AG09309 (cell line): ENCODE results near the gene PARP8.
"Not testable (repeated sequence)": the region's sequence is repeated elsewhere in the genome, so short reads cannot be mapped to it uniquely, and the experiment has no call there.

Source experiments
- DNase-seq: peaks from one replicate; pipeline ENCODE4 v3.0.0-alpha.2; 2010; ENCODE audit warnings: low read depth
- H3K4me3 ChIP-seq: 2 replicates; pipeline ENCODE4 v1.5.1; 2011; ENCODE audit warnings: mild to moderate bottlenecking, low read depth, low read length, moderate library complexity; ENCODE audit not compliant: control insufficient read depth
- CTCF ChIP-seq: IDR thresholded peaks from 2 replicates; pipeline ENCODE4 v1.5.1; 2011; ENCODE audit warnings: mild to moderate bottlenecking, low read depth, low read length, inconsistent platforms; ENCODE audit not compliant: insufficient read depth, control insufficient read depth; ENCODE audit errors: missing control alignments

PARP8 gene

GRCh38 chr5:50766042-50766441 is 99.6 kb downstream of the PARP8 start:
- H3K4me3 ChIP-seq: no peak overlapping the region
- no peak for DNase-seq
- no peak for TF ChIP-seq CTCF

- H3K4me3 ChIP-seq: no peak overlapping the region
- DNase-seq: no peak
- TF ChIP-seq CTCF: no peak
These were observed 100.0 kb downstream of the PARP8 start for GRCh38 chr5:50766462-50766861.

DNA sequence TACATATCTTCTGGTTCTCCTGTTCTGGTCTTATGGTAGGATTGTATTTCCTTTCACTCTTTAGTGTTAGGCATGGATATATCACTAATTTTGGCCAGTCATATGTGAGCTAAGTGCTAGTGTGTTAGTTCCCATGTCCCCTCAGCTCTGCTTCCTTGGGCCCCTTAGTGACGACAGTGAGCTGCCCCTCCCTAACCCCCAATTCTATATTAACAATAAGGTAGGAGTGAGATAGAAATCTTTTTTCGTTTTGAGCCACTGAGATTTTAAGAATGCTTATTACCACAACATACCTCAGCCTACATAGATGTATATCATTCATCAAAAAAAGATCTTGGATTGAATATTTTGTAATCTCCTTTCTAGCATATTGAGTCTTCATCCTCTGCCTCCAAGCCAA is 100.5 kb downstream of the PARP8 start:
- no peak for TF ChIP-seq CTCF
- H3K4me3 ChIP-seq: no peak overlapping the region
- DNase-seq: no peak

DNA sequence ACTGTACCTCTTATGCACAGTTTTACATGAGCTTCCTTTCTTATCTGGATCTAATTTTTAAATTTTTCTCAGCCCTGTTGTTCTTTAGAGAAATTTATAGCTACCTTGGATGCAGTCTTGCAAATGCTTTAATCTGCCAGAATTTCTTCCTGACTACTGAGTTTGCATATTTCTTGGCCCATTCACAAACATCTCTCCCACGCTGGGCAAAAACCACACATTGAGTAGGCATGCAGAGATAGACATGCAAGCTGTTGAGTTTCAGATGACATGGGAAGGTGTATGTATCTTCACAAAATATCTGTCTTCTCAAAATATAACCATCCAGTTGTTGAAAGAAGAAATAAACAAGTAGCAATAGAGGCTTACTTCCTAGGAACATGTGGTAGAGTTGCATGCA is 101.2 kb downstream of the PARP8 start:
- no peak overlapping the region for H3K4me3 ChIP-seq
- no peak for TF ChIP-seq CTCF
- DNase-seq: peak; percentile 20

DNA sequence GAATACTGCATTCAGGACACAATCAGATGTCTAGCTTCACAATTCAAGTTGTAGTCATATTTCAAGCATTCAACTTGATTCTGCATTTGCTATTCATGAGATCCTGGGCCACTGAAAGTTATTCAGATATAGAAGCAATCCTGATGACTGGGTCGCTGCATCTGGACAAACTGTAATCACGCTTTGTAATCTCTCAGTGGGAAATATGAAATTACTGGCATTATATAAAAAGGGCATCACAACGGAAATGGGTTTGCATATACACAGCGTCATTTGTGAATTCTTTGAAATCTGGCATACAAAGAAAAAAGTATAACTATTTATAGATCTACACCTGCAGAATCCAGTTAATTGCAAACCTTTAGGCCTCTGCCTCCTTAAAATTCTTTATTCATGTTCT is 102.2 kb downstream of the PARP8 start:
- no peak overlapping the region for H3K4me3 ChIP-seq
- DNase-seq: no peak
- no peak for TF ChIP-seq CTCF

DNA sequence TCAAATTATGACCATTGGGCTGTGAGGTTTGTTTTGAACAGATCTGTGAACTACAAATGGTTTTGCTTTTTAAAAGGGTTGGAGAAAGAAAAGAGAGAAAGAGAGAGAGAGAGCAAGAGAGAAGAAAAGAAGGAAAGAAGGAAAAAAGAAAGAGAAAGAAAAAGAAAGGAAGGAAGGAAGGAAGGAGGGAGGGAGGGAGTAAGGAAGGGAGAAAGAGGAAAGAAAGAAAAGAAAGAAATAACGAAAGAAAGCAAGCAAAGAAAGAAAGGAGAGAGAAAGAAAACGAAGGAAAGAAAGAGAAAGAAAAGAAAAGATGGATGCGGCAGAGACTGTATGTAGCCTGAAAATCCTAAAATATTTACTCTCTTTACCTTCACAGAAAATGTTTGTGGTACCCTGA is 104.0 kb downstream of the PARP8 start:
- no peak overlapping the region for H3K4me3 ChIP-seq

GRCh38 chr5:50774446-50775175 is 108.2 kb downstream of the PARP8 start:
- not testable (repeated sequence) for DNase-seq

More for the DNA sequence above, 104.0 kb downstream of the PARP8 start:
- DNase-seq: no peak
- TF ChIP-seq CTCF: no peak

More at GRCh38 chr5:50774446-50775175, 108.2 kb downstream of the PARP8 start:
- not testable (repeated sequence) for H3K4me3 ChIP-seq
